ENCODE measurements around the gene TNFAIP6.

TNFAIP6 gene

DNA sequence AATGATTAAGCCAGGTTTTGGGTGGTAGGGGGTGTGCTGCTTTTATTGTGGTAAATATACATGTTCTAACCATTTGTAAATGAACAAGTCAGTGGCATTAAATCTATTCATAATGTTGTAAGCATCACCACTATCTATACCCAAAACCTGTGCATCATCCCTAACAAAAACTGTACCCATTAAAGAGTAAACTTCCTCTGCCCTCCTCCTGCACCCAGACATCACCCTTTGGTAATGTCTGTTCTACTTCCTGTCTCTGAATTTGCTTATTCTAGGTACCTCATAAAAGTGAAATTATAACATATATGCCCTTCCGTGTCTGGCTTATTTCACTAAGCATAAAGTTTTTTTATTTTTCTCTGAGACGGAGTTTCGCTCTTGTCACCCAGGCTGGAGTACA is 66.4 kb downstream of the TNFAIP6 start:
- DNase-seq: no peak

All from NCI-H1694 (cell line).